DOHH2 (cell line): Measurements from ENCODE around the gene RCN2.

Experiments used
- H3F3A ChIP-seq: fragments of 200-600 bp; sonication (generic), shearing (Covaris generic); 2 replicates; pipeline ENCODE4 v1.6.0; 2016; ENCODE audit warnings: antibody characterized with exemption, mild to moderate bottlenecking; ENCODE audit not compliant: control insufficient read depth, insufficient read depth
- H3K27ac ChIP-seq: fragments of 200-600 bp; sonication (generic); 2 replicates; pipeline ENCODE4 v1.5.1; 2014; ENCODE audit warnings: low read depth, mild to moderate bottlenecking, low read length, moderate library complexity
- H3K27me3 ChIP-seq: fragments of 200-600 bp; sonication (generic); 2 replicates; pipeline ENCODE4 v1.6.1; 2014; ENCODE audit warnings: mild to moderate bottlenecking, low read length, mixed read lengths; ENCODE audit not compliant: control insufficient read depth
- H3K36me3 ChIP-seq: fragments of 200-600 bp; sonication (generic); 2 replicates; pipeline ENCODE4 v1.6.1; 2014; ENCODE audit warnings: mild to moderate bottlenecking, low read length, moderate library complexity, mixed read lengths; ENCODE audit not compliant: control insufficient read depth
- H3K4me1 ChIP-seq: fragments of 200-600 bp; sonication (generic); 2 replicates; pipeline ENCODE4 v1.6.1; 2014; ENCODE audit warnings: mild to moderate bottlenecking, low read length, mixed read lengths; ENCODE audit not compliant: control insufficient read depth
- H3K4me2 ChIP-seq: fragments of 200-600 bp; sonication (generic); 2 replicates; pipeline ENCODE4 v1.6.0; 2014; ENCODE audit warnings: mild to moderate bottlenecking, low read length, moderate library complexity
- H3K4me3 ChIP-seq: fragments of 200-600 bp; sonication (generic); 2 replicates; pipeline ENCODE4 v1.5.1; 2014; ENCODE audit warnings: mild to moderate bottlenecking, low read length, mixed read lengths
- H3K79me2 ChIP-seq: fragments of 200-600 bp; sonication (generic); 2 replicates; pipeline ENCODE4 v1.6.1; 2014; ENCODE audit warnings: mild to moderate bottlenecking, low read length, mixed read lengths; ENCODE audit not compliant: control insufficient read depth
- H3K9me2 ChIP-seq: fragments of 200-600 bp; sonication (generic); replicated peaks from 2 replicates; pipeline ENCODE4 v1.6.1; 2014; ENCODE audit warnings: mild to moderate bottlenecking, low read length, mixed read lengths; ENCODE audit not compliant: control insufficient read depth
- H3K9me3 ChIP-seq: fragments of 200-600 bp; sonication (generic); 2 replicates; pipeline ENCODE4 v1.6.1; 2014; ENCODE audit warnings: antibody characterized with exemption, low read length, mixed read lengths; ENCODE audit not compliant: control insufficient read depth, insufficient read depth
- H4K20me1 ChIP-seq: fragments of 200-600 bp; sonication (generic); 2 replicates; pipeline ENCODE4 v1.6.0; 2014; ENCODE audit warnings: low read depth, mild to moderate bottlenecking, antibody characterized with exemption, low read length, moderate library complexity; ENCODE audit not compliant: control insufficient read depth, insufficient read depth
- EZH2phosphoT487 ChIP-seq: fragments of 200-600 bp; sonication (generic); IDR thresholded peaks from 2 replicates; pipeline ENCODE4 v1.6.1; 2017; ENCODE audit warnings: borderline replicate concordance, mild to moderate bottlenecking, antibody characterized with exemption, low read length, moderate library complexity, mixed read lengths
- TF ChIP-seq, protein P1 (sequence below): fragments of 200-600 bp; sonication (generic); IDR thresholded peaks from one replicate; pipeline ENCODE4 v1.5.1; 2014; ENCODE audit warnings: antibody characterized with exemption, mild to moderate bottlenecking, low read depth, low read length; ENCODE audit not compliant: poor library complexity, severe bottlenecking

The RCN2 gene

DNA sequence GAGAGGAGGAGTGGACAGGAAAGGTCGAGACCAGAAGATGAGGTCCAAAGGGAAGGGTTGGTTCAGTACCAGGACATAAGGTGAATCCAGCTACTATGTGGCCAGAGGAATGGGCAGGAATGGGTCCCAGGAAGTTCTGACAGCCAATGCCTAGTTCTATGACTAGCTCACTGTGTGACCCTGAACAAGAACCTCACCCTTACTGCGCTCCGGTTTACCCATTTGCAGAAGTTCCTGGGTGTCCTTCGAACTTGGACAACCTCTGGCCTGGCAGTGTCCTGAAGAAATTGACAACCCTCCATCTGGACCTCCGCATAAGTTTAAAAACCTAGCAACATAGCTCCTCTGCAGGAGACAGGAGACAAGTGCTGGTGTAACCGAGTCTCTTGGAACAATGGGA lies 51.2 kb downstream of the RCN2 start:
- TF ChIP-seq, protein P1, sequence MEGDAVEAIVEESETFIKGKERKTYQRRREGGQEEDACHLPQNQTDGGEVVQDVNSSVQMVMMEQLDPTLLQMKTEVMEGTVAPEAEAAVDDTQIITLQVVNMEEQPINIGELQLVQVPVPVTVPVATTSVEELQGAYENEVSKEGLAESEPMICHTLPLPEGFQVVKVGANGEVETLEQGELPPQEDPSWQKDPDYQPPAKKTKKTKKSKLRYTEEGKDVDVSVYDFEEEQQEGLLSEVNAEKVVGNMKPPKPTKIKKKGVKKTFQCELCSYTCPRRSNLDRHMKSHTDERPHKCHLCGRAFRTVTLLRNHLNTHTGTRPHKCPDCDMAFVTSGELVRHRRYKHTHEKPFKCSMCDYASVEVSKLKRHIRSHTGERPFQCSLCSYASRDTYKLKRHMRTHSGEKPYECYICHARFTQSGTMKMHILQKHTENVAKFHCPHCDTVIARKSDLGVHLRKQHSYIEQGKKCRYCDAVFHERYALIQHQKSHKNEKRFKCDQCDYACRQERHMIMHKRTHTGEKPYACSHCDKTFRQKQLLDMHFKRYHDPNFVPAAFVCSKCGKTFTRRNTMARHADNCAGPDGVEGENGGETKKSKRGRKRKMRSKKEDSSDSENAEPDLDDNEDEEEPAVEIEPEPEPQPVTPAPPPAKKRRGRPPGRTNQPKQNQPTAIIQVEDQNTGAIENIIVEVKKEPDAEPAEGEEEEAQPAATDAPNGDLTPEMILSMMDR, result no peak
- TF ChIP-seq EZH2phosphoT487, result no peak
- Histone ChIP-seq H3F3A (no peaks in the 10 kb centered on the region; the same call in 1 of the 2 replicates), H3K36me3 (no peaks in the 10 kb centered on the region), H3K27me3 (no peaks in the 10 kb centered on the region), H3K4me2 (no peak overlapping the region), H4K20me1 (no peaks in the 10 kb centered on the region), H3K4me1 (peaks cover 2% of the 10 kb centered on the region), H3K9me3 (no peaks in the 10 kb centered on the region), H3K79me2 (no peaks in the 10 kb centered on the region), H3K4me3 (no peak overlapping the region), H3K27ac (no peak overlapping the region), H3K9me2 (no peaks in the 10 kb centered on the region)

DNA sequence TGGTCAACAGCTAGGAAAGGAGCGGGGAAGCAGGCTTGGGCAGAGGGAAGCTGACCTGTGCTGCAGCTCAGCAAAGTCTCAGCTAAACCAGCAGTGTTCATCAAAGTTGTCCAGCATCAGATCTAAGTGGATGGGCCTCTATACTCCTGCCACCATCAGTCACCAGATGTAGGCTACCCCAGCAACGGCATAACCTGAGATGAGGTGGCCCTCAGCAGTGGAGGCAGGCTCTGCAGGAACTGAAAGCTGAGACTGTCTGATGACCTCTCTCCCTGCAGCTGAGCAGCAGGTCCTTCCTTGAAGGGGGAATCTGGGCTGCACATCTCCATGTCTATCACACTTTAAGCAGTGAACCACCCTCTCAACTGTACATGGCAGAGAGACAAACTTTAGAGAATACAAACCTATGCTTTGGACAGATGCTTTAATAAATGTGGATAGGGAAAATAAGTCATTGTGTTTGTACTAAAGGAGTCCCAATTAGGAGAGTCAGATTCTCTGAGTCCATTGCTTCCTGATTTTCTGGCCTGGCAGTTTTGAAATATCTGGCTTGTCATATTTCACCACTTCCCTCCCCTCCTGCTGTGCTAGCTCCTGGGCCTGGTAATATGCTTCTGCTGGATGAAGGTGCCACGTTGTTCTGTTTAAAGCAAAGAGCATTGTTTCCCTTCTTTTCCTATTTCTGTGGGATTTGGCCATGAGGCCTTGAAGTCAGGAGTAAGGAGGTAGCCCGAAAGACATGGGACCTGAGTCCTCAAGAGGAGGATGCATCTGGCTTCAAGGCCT lies 52.2 kb downstream of the RCN2 start:
- no peaks in the 10 kb centered on the region for H4K20me1 ChIP-seq
- H3K36me3 ChIP-seq, result no peaks in the 10 kb centered on the region
- TF ChIP-seq, protein P1, result no peak
- TF ChIP-seq EZH2phosphoT487, result no peak
- no peaks in the 10 kb centered on the region for H3K9me2 ChIP-seq
- no peak overlapping the region for H3K4me2 ChIP-seq
- H3K79me2 ChIP-seq, result no peaks in the 10 kb centered on the region
- H3K9me3 ChIP-seq, result no peaks in the 10 kb centered on the region
- no peak overlapping the region for H3K27ac ChIP-seq
- H3K27me3 ChIP-seq, result no peaks in the 10 kb centered on the region
- H3K4me1 ChIP-seq, result peaks cover 12% of the 10 kb centered on the region
- H3K4me3 ChIP-seq, result no peak overlapping the region
- no peaks in the 10 kb centered on the region; the same call in 1 of the 2 replicates for H3F3A ChIP-seq

DNA sequence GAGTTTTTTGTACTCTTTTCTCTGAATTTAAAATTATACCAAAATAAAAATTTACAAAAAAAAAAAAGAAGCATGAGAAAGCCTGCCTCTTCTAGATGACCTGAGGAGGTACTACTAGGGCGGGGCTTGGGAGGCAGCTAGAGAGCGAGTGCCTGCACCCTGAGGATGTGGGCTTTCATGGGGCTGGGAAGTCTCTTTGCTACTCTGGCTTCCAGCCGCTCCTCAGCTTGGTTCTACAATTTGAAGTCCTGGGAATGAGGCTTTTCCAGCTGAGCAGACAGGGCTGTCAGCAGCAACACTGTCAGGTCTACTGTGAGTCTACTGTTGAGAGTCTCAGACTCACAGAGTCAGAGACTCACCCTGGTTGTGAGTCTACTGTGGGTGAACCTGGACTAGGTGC lies 55.2 kb downstream of the RCN2 start:
- Histone ChIP-seq H4K20me1 (no peaks in the 10 kb centered on the region), H3K9me3 (no peaks in the 10 kb centered on the region), H3K79me2 (no peaks in the 10 kb centered on the region), H3K27ac (no peak overlapping the region), H3K36me3 (no peaks in the 10 kb centered on the region), H3K4me1 (peaks cover 18% of the 10 kb centered on the region), H3K27me3 (no peaks in the 10 kb centered on the region), H3K4me2 (no peak overlapping the region), H3K9me2 (no peaks in the 10 kb centered on the region), H3F3A (no peaks in the 10 kb centered on the region; the same call in 1 of the 2 replicates), H3K4me3 (no peak overlapping the region)
- TF ChIP-seq EZH2phosphoT487, result no peak

DNA sequence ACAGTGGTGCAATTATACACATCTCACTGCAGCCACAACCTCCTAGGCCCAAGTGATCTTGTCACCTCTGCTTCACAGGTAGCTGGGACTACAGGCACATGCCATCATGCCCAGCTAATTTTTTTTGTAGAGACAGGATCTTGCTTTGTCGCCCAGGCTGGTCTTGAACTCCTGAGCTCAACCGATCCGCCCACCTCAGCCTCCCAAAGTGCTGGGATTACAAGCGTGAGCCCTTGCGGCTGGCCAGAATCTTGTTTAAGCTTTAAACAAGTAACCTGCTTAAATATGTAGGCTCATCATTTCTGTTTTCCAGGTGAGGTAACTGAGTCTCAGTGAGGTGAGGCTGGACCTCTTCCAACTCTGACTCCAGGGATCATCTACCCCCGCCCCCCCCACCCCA lies 55.7 kb downstream of the RCN2 start:
- H3K4me1 ChIP-seq, result peaks cover 18% of the 10 kb centered on the region
- H3K9me2 ChIP-seq, result no peaks in the 10 kb centered on the region

More for the DNA sequence above, 55.7 kb downstream of the RCN2 start:
- Histone ChIP-seq H3K27me3 (no peaks in the 10 kb centered on the region), H3K4me3 (no peak overlapping the region), H3F3A (no peaks in the 10 kb centered on the region; the same call in 1 of the 2 replicates), H3K27ac (no peak overlapping the region), H3K79me2 (no peaks in the 10 kb centered on the region), H4K20me1 (no peaks in the 10 kb centered on the region), H3K9me3 (no peaks in the 10 kb centered on the region), H3K4me2 (no peak overlapping the region), H3K36me3 (no peaks in the 10 kb centered on the region)
- TF ChIP-seq, protein P1, result no peak
- TF ChIP-seq EZH2phosphoT487, result no peak
